Keratinocyte (primary cell): ENCODE results near the gene SLN.

Source experiments
- EZH2 ChIP-seq: IDR thresholded peaks from one replicate; pipeline ENCODE4 v1.6.1; 2012; ENCODE audit warnings: inconsistent platforms, mild to moderate bottlenecking, low read length, moderate library complexity
- TF ChIP-seq, protein P1 (sequence below), 3 experiments: IDR thresholded peaks in 1 of 3; conservative IDR thresholded peaks in 1 of 3; optimal IDR thresholded peaks in 1 of 3; 2 replicates in 2 of 3; 3 replicates in 1 of 3; pipeline versions ENCODE3 to v1.5.1; 2011; ENCODE audit warnings: low read length in 3 of 3, mild to moderate bottlenecking in 3 of 3, moderate library complexity in 2 of 3, control low read depth in 1 of 3, inconsistent platforms in 1 of 3; ENCODE audit not compliant: insufficient read depth in 2 of 3; ENCODE audit errors: extremely low read depth in 1 of 3

DNA sequence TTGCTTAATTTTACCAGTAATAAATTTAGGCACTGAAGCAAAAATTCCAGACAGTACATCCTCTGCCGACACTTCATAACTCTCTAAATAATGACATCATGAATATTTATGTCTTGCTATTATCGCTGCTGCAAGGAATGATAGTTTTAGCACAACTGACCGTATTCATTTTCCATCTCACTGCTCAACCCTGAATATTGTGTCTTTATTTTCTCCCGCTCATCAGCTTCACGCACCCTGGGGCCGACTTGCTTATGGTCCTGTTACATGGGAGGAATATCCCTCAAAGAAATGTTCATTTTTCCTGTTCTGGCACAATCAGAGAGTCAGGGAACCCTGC lies 33.3 kb downstream of the SLN start:
- TF ChIP-seq EZH2: no peak
- TF ChIP-seq, protein P1, sequence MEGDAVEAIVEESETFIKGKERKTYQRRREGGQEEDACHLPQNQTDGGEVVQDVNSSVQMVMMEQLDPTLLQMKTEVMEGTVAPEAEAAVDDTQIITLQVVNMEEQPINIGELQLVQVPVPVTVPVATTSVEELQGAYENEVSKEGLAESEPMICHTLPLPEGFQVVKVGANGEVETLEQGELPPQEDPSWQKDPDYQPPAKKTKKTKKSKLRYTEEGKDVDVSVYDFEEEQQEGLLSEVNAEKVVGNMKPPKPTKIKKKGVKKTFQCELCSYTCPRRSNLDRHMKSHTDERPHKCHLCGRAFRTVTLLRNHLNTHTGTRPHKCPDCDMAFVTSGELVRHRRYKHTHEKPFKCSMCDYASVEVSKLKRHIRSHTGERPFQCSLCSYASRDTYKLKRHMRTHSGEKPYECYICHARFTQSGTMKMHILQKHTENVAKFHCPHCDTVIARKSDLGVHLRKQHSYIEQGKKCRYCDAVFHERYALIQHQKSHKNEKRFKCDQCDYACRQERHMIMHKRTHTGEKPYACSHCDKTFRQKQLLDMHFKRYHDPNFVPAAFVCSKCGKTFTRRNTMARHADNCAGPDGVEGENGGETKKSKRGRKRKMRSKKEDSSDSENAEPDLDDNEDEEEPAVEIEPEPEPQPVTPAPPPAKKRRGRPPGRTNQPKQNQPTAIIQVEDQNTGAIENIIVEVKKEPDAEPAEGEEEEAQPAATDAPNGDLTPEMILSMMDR (optimal IDR thresholded peaks at IDR 0.05 in 1 of 3, IDR thresholded peaks at IDR 0.05 in 1 of 3, conservative IDR thresholded peaks at IDR 0.05 in 1 of 3; ENCODE audit: extremely low read depth in 1 of 3, insufficient read depth in 2 of 3, low read length in 3 of 3): no peak
